ENCODE results near the gene KCTD17. TPM values are rescaled to one million over a fixed set of nuclear protein-coding genes. Genes with fewer than 3 reads are reported as not detected.

KCTD17 gene
- polyA plus RNA-seq, 2 of the 4 experiments (the other 2 are of a cell fraction): 18.7 to 37.1 TPM

- no peak overlapping the region for H3K27ac ChIP-seq
- no peak for FAIRE-seq
- ATAC-seq: no peak
- no peak for DNase-seq (ENCODE audit: low read depth in 1 of 2, low spot score in 1 of 2)
- no peak overlapping the region for H3K4me3 ChIP-seq
- POLR2A ChIA-PET: no interaction called here
- peaks cover 7% of the 10 kb centered on the region; the same call in 2 of the 3 replicates for H3K4me1 ChIP-seq
- no peak for TF ChIP-seq NFE2L2 (conservative IDR thresholded peaks at IDR 0.05; ENCODE audit: low read length)
- no peak for TF ChIP-seq JUN (IDR thresholded peaks at IDR 0.05)
- TF ChIP-seq RNF2 (IDR thresholded peaks at IDR 0.05; ENCODE audit: borderline replicate concordance, low read depth): no peak
- TF ChIP-seq FOXS1 (CRISPR knock-in tag; IDR thresholded peaks at IDR 0.05): no peak
- no peak for TF ChIP-seq RCOR1 (IDR thresholded peaks at IDR 0.05; ENCODE audit: low read depth, low read length)
- TF ChIP-seq TFCP2L1 (CRISPR knock-in tag; IDR thresholded peaks at IDR 0.05): no peak
- TF ChIP-seq HDAC2 (IDR thresholded peaks at IDR 0.05): no peak
- no peak for TF ChIP-seq NR3C1 (IDR thresholded peaks at IDR 0.05)
- no peak for TF ChIP-seq NPAS2 (CRISPR knock-in tag; IDR thresholded peaks at IDR 0.05; ENCODE audit: borderline replicate concordance)
- no peak for TF ChIP-seq ZSCAN20 (CRISPR knock-in tag; IDR thresholded peaks at IDR 0.05)
- TF ChIP-seq FOSB (CRISPR knock-in tag; IDR thresholded peaks at IDR 0.05): no peak
- no peak for TF ChIP-seq RARB (CRISPR knock-in tag; IDR thresholded peaks at IDR 0.05)
- TF ChIP-seq, protein P1, sequence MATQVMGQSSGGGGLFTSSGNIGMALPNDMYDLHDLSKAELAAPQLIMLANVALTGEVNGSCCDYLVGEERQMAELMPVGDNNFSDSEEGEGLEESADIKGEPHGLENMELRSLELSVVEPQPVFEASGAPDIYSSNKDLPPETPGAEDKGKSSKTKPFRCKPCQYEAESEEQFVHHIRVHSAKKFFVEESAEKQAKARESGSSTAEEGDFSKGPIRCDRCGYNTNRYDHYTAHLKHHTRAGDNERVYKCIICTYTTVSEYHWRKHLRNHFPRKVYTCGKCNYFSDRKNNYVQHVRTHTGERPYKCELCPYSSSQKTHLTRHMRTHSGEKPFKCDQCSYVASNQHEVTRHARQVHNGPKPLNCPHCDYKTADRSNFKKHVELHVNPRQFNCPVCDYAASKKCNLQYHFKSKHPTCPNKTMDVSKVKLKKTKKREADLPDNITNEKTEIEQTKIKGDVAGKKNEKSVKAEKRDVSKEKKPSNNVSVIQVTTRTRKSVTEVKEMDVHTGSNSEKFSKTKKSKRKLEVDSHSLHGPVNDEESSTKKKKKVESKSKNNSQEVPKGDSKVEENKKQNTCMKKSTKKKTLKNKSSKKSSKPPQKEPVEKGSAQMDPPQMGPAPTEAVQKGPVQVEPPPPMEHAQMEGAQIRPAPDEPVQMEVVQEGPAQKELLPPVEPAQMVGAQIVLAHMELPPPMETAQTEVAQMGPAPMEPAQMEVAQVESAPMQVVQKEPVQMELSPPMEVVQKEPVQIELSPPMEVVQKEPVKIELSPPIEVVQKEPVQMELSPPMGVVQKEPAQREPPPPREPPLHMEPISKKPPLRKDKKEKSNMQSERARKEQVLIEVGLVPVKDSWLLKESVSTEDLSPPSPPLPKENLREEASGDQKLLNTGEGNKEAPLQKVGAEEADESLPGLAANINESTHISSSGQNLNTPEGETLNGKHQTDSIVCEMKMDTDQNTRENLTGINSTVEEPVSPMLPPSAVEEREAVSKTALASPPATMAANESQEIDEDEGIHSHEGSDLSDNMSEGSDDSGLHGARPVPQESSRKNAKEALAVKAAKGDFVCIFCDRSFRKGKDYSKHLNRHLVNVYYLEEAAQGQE (IDR thresholded peaks at IDR 0.05): no peak
- no peak for TF ChIP-seq RFX5 (IDR thresholded peaks at IDR 0.05)
- no peak for TF ChIP-seq SMC3 (IDR thresholded peaks at IDR 0.05)
- no peak for TF ChIP-seq FOSL2 (IDR thresholded peaks at IDR 0.05)
- no peak for TF ChIP-seq FOSL2 (CRISPR knock-in tag; IDR thresholded peaks at IDR 0.05)
- 98% methylated on average over 5 of the region's 9 CpGs for WGBS (ENCODE audit: missing lambda C conversion rate)
- H3K4me2 ChIP-seq: no peak overlapping the region
- H3K9me3 ChIP-seq: no peaks in the 10 kb centered on the region
- CTCF ChIA-PET: interaction anchor here (0.5 kb wide), 1 partner anchor 9 kb away, joined by 3 read pairs; no protein-coding TSS in a partner anchor
Observed at GRCh38 chr22:37057226-37057625, 5.7 kb downstream of the KCTD17 start.

GRCh38 chr22:37057796-37058510 is 6.4 kb downstream of the KCTD17 start:
- Histone ChIP-seq H3K9me3 (no peaks in the 10 kb centered on the region), H3K4me1 (no peaks in the 10 kb centered on the region; the same call in 2 of the 3 replicates), H3K27ac (no peak overlapping the region), H3K4me2 (no peak overlapping the region), H3K4me3 (no peak overlapping the region)
- CTCF ChIA-PET: interaction anchor here (0.5 to 1.1 kb wide), 2 partner anchors 10 to 14 kb away, joined by 3 to 4 read pairs; no protein-coding TSS in a partner anchor
- ATAC-seq (no peak), FAIRE-seq (no peak), DNase-seq (ENCODE audit: low read depth in 1 of 2, low spot score in 1 of 2) (no peak)
- WGBS (ENCODE audit: missing lambda C conversion rate): 86% methylated on average over 7 of the region's 12 CpGs
- TF ChIP-seq HEYL (CRISPR knock-in tag; IDR thresholded peaks at IDR 0.05) (no peak), KDM1A (IDR thresholded peaks at IDR 0.05; ENCODE audit: low read depth) (no peak)
- POLR2A ChIA-PET: no interaction called here

GRCh38 chr22:37058917-37059701 is 7.6 kb downstream of the KCTD17 start:
- no peaks in the 10 kb centered on the region for H3K4me1 ChIP-seq
- ATAC-seq (peak in 1 of 2 experiments; percentile 43; a peak in 2 of 6 replicates), FAIRE-seq (no peak), DNase-seq (ENCODE audit: low read depth in 1 of 2, low spot score in 1 of 2) (no peak)
- H3K9me3 ChIP-seq: no peaks in the 10 kb centered on the region
- no peak overlapping the region for H3K4me3 ChIP-seq
- 93% methylated on average over 16 of the region's 28 CpGs for WGBS (ENCODE audit: missing lambda C conversion rate)
- H3K27ac ChIP-seq: no peak overlapping the region
- CTCF ChIA-PET: interaction anchor here (1.1 kb wide), 1 partner anchor 15 kb away, joined by 4 read pairs; no protein-coding TSS in a partner anchor
- POLR2A ChIA-PET: no interaction called here
- no peak for TF ChIP-seq EP300 (IDR thresholded peaks at IDR 0.05)
- no peak for TF ChIP-seq MAZ (IDR thresholded peaks at IDR 0.05; ENCODE audit: borderline replicate concordance, low read depth, low read length)
- no peak for TF ChIP-seq POLR2AphosphoS2 (conservative IDR thresholded peaks at IDR 0.05; ENCODE audit: low read length)
- H3K4me2 ChIP-seq: no peak overlapping the region

Measured in A549 (cell line).